NCI-H187 treated with DMSO at 0.1 percent for 48 hours (cell line): ENCODE results near the gene ACOX2.
"Not testable (repeated sequence)": the region's sequence is repeated elsewhere in the genome, so short reads cannot be mapped to it uniquely, and the experiment has no call there.

Source experiments
- DNase-seq: peaks from one replicate; lab custom pipeline; 2025; lab: John Stamatoyannopoulos, UW

The ACOX2 gene

DNA sequence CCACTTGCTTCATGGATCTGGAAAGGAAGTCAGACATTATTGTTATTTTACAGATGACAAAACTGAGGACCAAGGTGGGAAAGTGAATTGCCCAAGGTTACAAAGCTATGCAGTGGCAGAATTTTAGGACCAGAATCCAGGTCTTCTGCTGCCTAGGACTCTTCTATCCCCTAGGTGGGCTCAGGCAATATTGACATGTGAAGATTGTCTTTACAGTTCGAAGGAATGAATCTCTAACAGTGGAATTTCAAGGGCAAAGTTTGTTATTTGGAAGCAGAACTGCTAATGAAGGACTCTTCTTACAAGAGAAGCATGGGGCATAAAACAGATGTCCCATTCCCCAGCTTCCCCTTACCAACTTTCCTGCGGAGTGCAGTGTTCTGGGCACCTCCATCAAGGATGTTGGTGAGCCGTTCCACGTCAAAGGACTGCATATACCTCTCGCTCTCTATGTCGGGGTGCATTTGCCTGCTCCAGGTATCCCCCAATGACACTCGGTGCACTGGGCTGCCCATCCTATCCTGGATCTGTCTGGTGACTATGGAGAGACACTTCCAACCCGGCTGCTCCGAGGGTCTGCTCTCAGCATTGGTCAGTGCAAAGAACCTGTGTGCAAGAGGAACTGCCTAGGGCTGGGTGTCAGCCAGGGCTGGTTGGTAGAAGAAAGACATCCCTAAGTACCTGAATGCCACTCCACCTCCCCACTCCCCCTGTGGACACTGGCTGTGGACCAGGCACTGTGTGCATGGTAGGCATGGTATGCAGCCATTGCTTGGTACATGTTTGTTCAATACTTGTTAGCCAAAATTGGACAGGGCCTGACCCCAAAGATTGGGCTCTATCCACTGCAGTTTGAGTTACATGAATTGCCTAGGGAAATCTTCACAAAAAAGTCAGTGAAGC is 2.1 kb downstream of the ACOX2 start:
- no peak for DNase-seq

GRCh38 chr3:58532794-58533220 is 4.2 kb downstream of the ACOX2 start:
- no peak for DNase-seq

DNA sequence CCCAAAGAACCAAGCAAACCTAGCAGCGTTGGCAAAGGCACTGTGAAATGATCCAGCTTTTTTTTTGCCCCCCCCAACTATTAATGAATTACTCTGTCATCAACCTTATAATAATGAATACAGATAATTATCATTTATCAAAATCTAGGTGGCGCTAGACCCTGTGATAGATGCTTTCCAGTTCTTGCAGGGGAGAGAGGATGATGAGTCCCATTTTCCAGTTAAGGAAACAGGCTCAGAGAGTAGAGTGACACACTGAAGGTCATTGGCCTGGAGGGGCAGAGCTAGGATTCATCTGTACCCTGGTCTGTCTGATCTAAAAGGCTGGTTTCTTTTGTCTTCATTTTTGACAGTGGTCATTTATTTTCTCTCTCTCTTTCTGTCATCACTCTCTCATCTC is 5.0 kb downstream of the ACOX2 start:
- no peak for DNase-seq

DNA sequence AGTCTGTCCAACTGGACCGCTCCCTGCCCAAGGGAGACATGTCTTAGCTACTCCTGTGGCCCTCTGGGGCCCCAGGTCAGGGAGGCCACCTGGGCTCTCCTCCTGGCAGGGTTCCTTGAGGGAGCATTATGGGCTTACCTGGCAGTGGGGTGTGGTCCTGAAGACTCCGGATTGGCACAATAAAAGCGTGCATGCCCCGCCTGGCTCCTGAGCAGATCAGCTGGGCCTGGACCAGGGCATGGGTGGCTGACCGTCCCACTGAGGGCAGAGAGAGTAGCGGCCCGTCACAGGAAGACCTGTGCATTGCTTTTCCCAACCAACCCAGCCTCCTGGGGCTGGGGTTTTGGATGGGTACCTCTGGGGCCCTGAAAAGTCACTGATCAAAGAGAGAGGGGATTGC is 5.4 kb downstream of the ACOX2 start:
- no peak for DNase-seq

DNA sequence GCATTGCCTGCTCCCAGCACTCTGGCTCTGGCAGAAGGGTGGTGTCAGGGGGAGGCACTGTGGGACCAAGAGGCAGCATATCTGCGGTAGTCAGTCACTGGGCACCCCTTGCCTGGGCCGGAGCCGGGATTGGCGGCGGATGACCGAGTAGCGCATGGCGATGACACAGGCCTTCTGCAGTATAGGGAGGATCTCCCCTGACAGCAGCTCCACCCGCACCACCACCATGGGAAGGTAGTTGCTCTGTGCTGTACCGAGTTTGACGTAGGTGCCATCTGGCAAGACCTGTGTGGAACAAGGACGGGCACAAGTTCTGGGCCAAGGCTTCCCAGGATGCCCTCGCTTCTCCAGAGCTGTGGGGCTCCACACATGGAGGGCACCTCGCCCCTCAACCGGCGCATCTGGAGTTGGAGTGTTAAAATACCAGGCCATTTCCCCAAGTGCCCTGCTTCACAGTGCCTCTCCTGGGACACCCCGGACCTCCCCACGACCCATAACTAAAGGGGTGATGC is 6.6 kb downstream of the ACOX2 start:
- no peak for DNase-seq

DNA sequence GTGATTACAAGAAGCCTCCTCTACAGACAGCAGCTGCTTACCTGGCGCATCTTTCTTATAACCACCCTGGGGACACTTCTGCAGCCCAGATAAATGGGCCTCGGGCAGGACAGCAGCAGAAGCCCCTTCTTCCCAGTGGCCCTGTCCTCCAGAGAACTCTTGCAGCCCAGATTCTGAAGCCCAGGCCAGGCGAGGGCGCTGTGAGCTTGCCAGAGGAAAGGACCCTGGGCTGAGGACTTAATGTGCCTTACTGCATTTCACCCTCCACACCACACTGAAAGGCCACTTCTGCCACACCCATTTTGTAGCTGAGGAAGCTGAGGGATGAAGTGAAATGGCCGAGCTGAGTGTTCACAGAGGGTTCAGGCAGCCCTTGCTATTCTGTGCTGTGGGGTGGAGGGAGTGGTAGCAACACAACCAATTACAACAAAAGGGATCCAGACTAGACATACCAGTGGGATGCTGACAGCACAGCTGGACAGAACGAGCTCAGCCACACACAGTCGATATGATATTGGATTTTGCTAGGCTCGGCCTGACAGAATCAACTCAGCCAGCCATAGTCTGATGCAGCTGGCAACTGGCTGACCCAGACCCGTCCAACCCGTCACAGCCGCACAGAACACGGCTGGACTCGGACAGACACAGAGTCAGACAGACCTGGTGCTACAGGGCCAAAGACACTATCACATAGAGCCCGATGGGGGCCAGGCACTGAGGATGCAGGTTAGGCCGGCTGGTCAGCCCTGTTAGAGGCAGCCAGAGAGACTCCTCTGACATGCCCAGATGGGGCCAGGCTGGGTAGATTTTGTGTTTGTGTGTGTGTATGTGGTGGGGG is 7.3 kb downstream of the ACOX2 start:
- DNase-seq, result no peak

- DNase-seq, result no peak
Observed at GRCh38 chr3:58528629-58529028, 8.4 kb downstream of the ACOX2 start.

DNA sequence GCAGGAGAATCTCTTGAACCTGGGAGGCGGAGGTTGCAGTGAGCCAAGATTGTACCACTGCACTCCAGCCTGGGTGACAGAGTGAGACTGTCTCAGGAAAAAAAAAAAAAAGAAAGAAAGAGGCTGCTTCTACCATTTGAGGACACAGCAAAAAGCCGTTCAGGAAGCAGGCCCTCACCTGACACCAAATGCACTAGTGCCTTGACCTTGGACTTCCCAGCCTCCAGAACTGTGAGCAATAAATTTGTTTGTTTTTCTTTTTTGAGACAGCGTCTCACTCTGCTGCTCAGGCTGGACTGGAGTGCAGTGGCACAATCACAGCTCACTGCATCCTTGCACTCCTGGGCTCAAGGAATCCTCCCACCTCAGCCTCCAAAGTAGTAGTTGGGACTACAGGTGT is 9.6 kb downstream of the ACOX2 start:
- not testable (repeated sequence) for DNase-seq

- DNase-seq, result no peak
Observed at GRCh38 chr3:58526515-58526957, 10.5 kb downstream of the ACOX2 start.

DNA sequence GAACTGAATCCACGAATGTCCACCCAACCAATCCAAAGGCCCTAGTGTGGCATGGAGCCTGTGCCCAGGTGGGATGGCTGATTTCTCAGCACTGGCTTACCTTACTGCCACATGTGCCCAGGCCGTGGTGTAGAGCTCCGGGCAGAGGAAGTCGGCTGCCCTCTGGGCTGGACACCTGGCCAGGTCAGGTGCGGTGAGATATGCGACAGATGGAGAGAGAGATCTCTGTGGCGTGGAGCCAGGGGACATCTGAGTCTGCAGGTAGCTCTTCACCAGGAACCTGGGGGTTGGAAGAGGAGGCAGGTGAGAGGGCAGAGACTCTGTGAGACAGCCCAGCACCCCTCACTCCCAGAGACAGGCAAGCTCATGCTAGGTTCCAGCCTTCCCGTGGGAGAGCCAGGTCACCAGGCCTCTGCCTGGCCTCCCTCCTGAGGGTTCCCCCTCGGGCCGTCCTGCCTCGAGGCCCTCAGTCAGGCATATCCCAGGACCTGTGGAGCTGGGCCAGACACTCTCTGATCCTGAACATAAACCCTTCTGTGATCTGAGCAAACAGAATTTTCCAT is 12.6 kb downstream of the ACOX2 start:
- DNase-seq, result no peak

- no peak for DNase-seq
Observed at GRCh38 chr3:58522759-58523425, 14.1 kb downstream of the ACOX2 start.

DNA sequence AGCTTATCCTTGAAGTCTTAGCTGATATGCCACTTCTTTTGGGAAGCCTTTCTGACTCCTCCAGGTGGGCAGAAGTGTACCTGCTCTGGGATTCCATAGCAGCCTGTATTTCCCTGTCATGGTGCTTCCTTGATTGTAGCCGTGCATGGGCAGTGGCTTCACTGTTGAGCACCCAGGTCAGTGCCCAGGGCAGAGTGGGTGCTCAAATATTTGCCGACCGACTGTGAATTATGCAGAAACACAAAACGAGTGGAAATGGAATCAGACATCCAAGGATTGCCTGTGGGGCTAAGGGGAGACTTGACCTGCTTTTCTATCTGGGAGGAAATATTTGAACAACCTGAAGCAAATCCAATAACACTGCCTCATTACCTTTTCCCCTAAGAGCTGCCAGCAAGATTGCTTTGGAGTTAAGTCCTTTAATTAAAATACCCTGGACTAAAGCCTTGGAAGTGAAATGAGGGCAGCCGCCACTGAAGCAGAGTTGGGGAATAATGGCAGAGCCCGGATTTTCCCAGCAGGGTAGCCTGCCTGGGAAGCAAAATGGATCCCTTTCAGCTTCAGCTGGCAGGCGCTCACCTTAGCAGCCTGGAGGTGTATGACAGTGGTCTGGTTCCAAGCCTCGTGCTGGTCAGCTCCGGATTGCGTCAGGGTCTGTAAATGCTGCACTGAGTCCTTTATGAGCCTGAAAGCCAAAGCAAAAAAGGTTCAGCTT is 14.9 kb downstream of the ACOX2 start:
- no peak for DNase-seq

DNA sequence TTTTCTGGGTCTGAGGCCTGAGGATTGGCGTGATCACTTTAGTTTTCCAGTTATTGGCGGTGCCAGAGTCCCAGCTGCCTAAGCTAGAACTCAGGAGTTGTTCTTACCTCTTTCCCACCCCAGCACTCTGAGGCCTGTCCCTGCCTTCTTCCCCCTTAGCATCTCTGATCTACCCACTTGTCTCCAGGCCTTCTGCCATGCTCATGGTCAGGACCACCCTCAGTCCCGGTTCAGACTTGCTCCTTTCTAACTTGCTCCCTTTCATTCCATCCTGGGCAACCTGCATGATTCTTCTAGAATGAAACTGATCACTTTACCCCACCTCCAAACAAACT is 15.7 kb downstream of the ACOX2 start:
- DNase-seq, result no peak

GRCh38 chr3:58520403-58521335 is 16.3 kb downstream of the ACOX2 start:
- no peak for DNase-seq

- DNase-seq, result no peak
Observed at GRCh38 chr3:58519668-58520402, 17.2 kb downstream of the ACOX2 start.

DNA sequence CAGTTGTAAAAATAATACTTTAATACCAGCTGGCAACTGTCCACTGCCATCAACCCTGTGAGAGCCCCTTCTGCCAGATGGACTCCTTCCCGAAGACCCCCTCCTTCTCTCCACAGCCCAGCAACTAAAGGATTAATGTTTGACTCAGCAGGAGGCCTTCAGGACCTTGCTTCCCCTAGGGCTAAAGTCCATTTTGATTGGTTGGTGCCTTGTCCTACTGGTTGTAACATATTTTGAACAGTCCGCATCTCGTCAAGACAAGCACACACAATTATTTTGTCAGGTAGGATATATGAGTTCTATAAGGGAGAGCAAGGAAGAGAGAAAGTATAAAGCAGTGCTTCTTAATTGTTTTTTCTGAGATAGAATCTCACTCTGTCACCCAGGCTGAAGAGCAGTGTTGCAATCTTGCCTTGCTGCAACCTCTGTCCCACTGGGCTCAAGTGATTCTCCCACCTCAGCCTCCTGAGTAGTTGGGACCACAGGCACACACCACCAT is 18.6 kb downstream of the ACOX2 start:
- no peak for DNase-seq

DNA sequence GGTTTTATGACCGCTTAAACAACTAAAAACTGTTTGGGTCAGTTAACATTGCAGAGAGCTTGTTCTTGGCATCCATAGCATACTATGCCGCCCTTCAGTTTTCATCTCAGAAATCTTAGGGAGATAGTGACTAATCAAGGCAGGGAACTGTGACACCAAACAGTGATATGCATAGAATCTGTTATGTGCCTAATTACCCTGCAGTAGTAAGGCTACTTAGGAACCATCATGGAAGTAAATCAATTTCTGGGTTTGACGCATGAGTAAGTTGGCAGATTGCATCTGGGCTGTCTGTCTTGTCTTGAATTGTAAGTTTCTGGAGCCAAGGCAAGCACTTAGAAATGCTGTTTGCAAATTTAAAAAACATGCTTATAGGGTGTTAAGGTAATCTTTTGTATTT is 22.6 kb downstream of the ACOX2 start:
- no peak for DNase-seq

- DNase-seq, result no peak
Observed at GRCh38 chr3:58508437-58508836, 28.6 kb downstream of the ACOX2 start.

- DNase-seq, result no peak
Observed at GRCh38 chr3:58507356-58508078, 29.5 kb downstream of the ACOX2 start.
